ENCODE results near the gene KRT9. TPM values are rescaled to one million over a fixed set of nuclear protein-coding genes. Genes with fewer than 3 reads are reported as not detected.

Gene KRT9
- total and polyA plus RNA-seq, 2 donors (not counting 1 experiment from before 2014, with no cell fraction given): not detected

GRCh38 chr17:41534899-41535546, 36.8 kb downstream of the KRT9 start:
- Histone ChIP-seq H3K9me3 (ENCODE audit: control insufficient read depth, insufficient read depth, low read depth, low read length) (no peaks in the 10 kb centered on the region), H4K20me1 (ENCODE audit: control insufficient read depth, extremely low read depth, insufficient read depth, low read length) (no peaks in the 10 kb centered on the region), H3K4me1 (ENCODE audit: control insufficient read depth, extremely low read depth, insufficient read depth, low read length) (peaks cover 5% of the 10 kb centered on the region), H3K9ac (ENCODE audit: insufficient read depth, low read length) (no peak overlapping the region), H3K27me3 (ENCODE audit: control insufficient read depth, insufficient read depth, low read length) (no peaks in the 10 kb centered on the region), H2AFZ (ENCODE audit: low read length) (no peak overlapping the region), H3K79me2 (ENCODE audit: control insufficient read depth, insufficient read depth, low read length) (no peaks in the 10 kb centered on the region), H3K4me3 (replicated peaks in 1 of 4; ENCODE audit: control extremely low read depth in 1 of 4, insufficient read depth in 1 of 4, low read depth in 3 of 4, low read length in 4 of 4) (no peak overlapping the region), H3K36me3 (ENCODE audit: control insufficient read depth, insufficient read depth, low read length) (no peaks in the 10 kb centered on the region), H3K4me2 (ENCODE audit: extremely low read depth, insufficient read depth, low read length) (no peak overlapping the region), H3K27ac (ENCODE audit: insufficient read depth, low read length) (no peak overlapping the region)
- TF ChIP-seq CTCF (conservative IDR thresholded peaks at IDR 0.05 in 1 of 2, IDR thresholded peaks at IDR 0.05 in 1 of 2; ENCODE audit: low read depth in 1 of 2, low read length in 2 of 2) (no peak), EZH2 (IDR thresholded peaks at IDR 0.05; ENCODE audit: low read length, missing control alignments) (no peak)
- no peak for DNase-seq (ENCODE audit: low read depth in 2 of 2)

- peaks cover 9% of the 10 kb centered on the region for H3K4me1 ChIP-seq (ENCODE audit: control insufficient read depth, extremely low read depth, insufficient read depth, low read length)
- H3K4me3 ChIP-seq (replicated peaks in 1 of 4; ENCODE audit: control extremely low read depth in 1 of 4, insufficient read depth in 1 of 4, low read depth in 3 of 4, low read length in 4 of 4): no peak overlapping the region
- H3K27me3 ChIP-seq (ENCODE audit: control insufficient read depth, insufficient read depth, low read length): no peaks in the 10 kb centered on the region
- no peak for TF ChIP-seq EZH2 (IDR thresholded peaks at IDR 0.05; ENCODE audit: low read length, missing control alignments)
- no peak for TF ChIP-seq CTCF (conservative IDR thresholded peaks at IDR 0.05 in 1 of 2, IDR thresholded peaks at IDR 0.05 in 1 of 2; ENCODE audit: low read depth in 1 of 2, low read length in 2 of 2)
- no peak overlapping the region for H3K9ac ChIP-seq (ENCODE audit: insufficient read depth, low read length)
- H4K20me1 ChIP-seq (ENCODE audit: control insufficient read depth, extremely low read depth, insufficient read depth, low read length): no peaks in the 10 kb centered on the region
- H3K79me2 ChIP-seq (ENCODE audit: control insufficient read depth, insufficient read depth, low read length): no peaks in the 10 kb centered on the region
- no peak overlapping the region for H2AFZ ChIP-seq (ENCODE audit: low read length)
- DNase-seq (ENCODE audit: low read depth in 2 of 2): no peak
- no peaks in the 10 kb centered on the region for H3K9me3 ChIP-seq (ENCODE audit: control insufficient read depth, insufficient read depth, low read depth, low read length)
- H3K36me3 ChIP-seq (ENCODE audit: control insufficient read depth, insufficient read depth, low read length): no peaks in the 10 kb centered on the region
- H3K27ac ChIP-seq (ENCODE audit: insufficient read depth, low read length): no peak overlapping the region
- H3K4me2 ChIP-seq (ENCODE audit: extremely low read depth, insufficient read depth, low read length): no peak overlapping the region
Measured at GRCh38 chr17:41533613-41534012, 38.2 kb downstream of the KRT9 start.

- no peaks in the 10 kb centered on the region for H3K9me3 ChIP-seq (ENCODE audit: control insufficient read depth, insufficient read depth, low read depth, low read length)
- no peak overlapping the region for H2AFZ ChIP-seq (ENCODE audit: low read length)
- H3K4me1 ChIP-seq (ENCODE audit: control insufficient read depth, extremely low read depth, insufficient read depth, low read length): peaks cover 5% of the 10 kb centered on the region
- no peaks in the 10 kb centered on the region for H3K79me2 ChIP-seq (ENCODE audit: control insufficient read depth, insufficient read depth, low read length)
- H4K20me1 ChIP-seq (ENCODE audit: control insufficient read depth, extremely low read depth, insufficient read depth, low read length): no peaks in the 10 kb centered on the region
- H3K9ac ChIP-seq (ENCODE audit: insufficient read depth, low read length): no peak overlapping the region
- no peaks in the 10 kb centered on the region for H3K36me3 ChIP-seq (ENCODE audit: control insufficient read depth, insufficient read depth, low read length)
- H3K4me3 ChIP-seq (replicated peaks in 1 of 4; ENCODE audit: control extremely low read depth in 1 of 4, insufficient read depth in 1 of 4, low read depth in 3 of 4, low read length in 4 of 4): no peak overlapping the region
- no peak for DNase-seq (ENCODE audit: low read depth in 2 of 2)
- H3K27ac ChIP-seq (ENCODE audit: insufficient read depth, low read length): no peak overlapping the region
- TF ChIP-seq EZH2 (IDR thresholded peaks at IDR 0.05; ENCODE audit: low read length, missing control alignments) (no peak), CTCF (conservative IDR thresholded peaks at IDR 0.05 in 1 of 2, IDR thresholded peaks at IDR 0.05 in 1 of 2; ENCODE audit: low read depth in 1 of 2, low read length in 2 of 2) (no peak)
- H3K4me2 ChIP-seq (ENCODE audit: extremely low read depth, insufficient read depth, low read length): no peak overlapping the region
- no peaks in the 10 kb centered on the region for H3K27me3 ChIP-seq (ENCODE audit: control insufficient read depth, insufficient read depth, low read length)
Measured at GRCh38 chr17:41532947-41533570, 38.8 kb downstream of the KRT9 start.
